HepG2 (cell line): Measurements from ENCODE around the gene LRTM2. TPM values are rescaled to one million over a fixed set of nuclear protein-coding genes. Genes with fewer than 3 reads are reported as not detected.

Experiments
- ARID3A ChIP-seq: IDR thresholded peaks from 2 replicates; pipeline ENCODE4 v1.6.1; 2012; ENCODE audit warnings: low read depth, low read length, improper control_type of control experiment
- BHLHE40 ChIP-seq: IDR thresholded peaks from 2 replicates; pipeline ENCODE4 v1.6.1; 2011; ENCODE audit warnings: low read length, improper control_type of control experiment
- DDIT3 ChIP-seq: sonication (generic); formaldehyde crosslinking; IDR thresholded peaks from 2 replicates; pipeline ENCODE4 v1.4.0; 2020; ENCODE audit warnings: mild to moderate bottlenecking, missing genetic modification reagents
- DRAP1 ChIP-seq: IDR thresholded peaks from 2 replicates; pipeline ENCODE4 v1.6.1; 2016; ENCODE audit warnings: missing genetic modification reagents, missing compliant biosample characterization
- GABPA ChIP-seq, 2 experiments: IDR thresholded peaks; 2 replicates each; pipeline ENCODE4 v1.6.1; 2011 to 2016; ENCODE audit warnings: low read depth in 2 of 2, low read length in 1 of 2, missing biosample characterization in 1 of 2, missing genetic modification characterization in 1 of 2
- GRHL1 ChIP-seq: sonication (generic); formaldehyde crosslinking; conservative IDR thresholded peaks from 2 replicates; pipeline ENCODE4 v1.8.0; 2022; ENCODE audit warnings: missing genetic modification reagents
- MIER2 ChIP-seq: IDR thresholded peaks from 2 replicates; pipeline ENCODE4 v1.6.1; 2016; ENCODE audit warnings: missing biosample characterization, missing genetic modification reagents
- MXD3 ChIP-seq: IDR thresholded peaks from 2 replicates; pipeline ENCODE4 v1.6.1; 2016; ENCODE audit warnings: mild to moderate bottlenecking, missing biosample characterization, missing genetic modification reagents
- NR2F6 ChIP-seq, 2 experiments: IDR thresholded peaks; 2 replicates each; pipeline ENCODE4 v1.6.1; 2016; ENCODE audit warnings: antibody characterized with exemption in 1 of 2, mild to moderate bottlenecking in 1 of 2
- PITX1 ChIP-seq: sonication (generic); formaldehyde crosslinking; IDR thresholded peaks from 2 replicates; pipeline ENCODE4 v1.5.1; 2020; ENCODE audit warnings: mild to moderate bottlenecking, missing genetic modification reagents
- SMC3 ChIP-seq: IDR thresholded peaks from 2 replicates; pipeline ENCODE4 v1.6.1; 2011; ENCODE audit warnings: low read length, improper control_type of control experiment
- SPEN ChIP-seq: sonication (generic); formaldehyde crosslinking; IDR thresholded peaks from 2 replicates; pipeline ENCODE4 v1.5.1; 2020; ENCODE audit warnings: low read depth, mild to moderate bottlenecking, missing genetic modification reagents
- YEATS4 ChIP-seq: sonication (generic); formaldehyde crosslinking; IDR thresholded peaks from 2 replicates; pipeline ENCODE4 v1.4.0; 2020; ENCODE audit warnings: missing genetic modification reagents, borderline replicate concordance
- ZHX1 ChIP-seq: sonication (generic); formaldehyde crosslinking; IDR thresholded peaks from 2 replicates; pipeline ENCODE4 v1.8.1; 2022; ENCODE audit warnings: low read depth, mild to moderate bottlenecking, missing genetic modification reagents
- ZMYM4 ChIP-seq: sonication (generic); formaldehyde crosslinking; IDR thresholded peaks from 2 replicates; pipeline ENCODE4 v1.8.1; 2023; ENCODE audit warnings: mild to moderate bottlenecking, missing genetic modification reagents
- ZNF317 ChIP-seq: sonication (generic); formaldehyde crosslinking; IDR thresholded peaks from 2 replicates; pipeline ENCODE4 v1.5.0; 2020; ENCODE audit warnings: mild to moderate bottlenecking, missing genetic modification reagents
- ZNF34 ChIP-seq: sonication (generic); formaldehyde crosslinking; IDR thresholded peaks from 2 replicates; pipeline ENCODE4 v1.4.0; 2020; ENCODE audit warnings: mild to moderate bottlenecking, missing genetic modification reagents, borderline replicate concordance
- ZNF629 ChIP-seq: sonication (generic); formaldehyde crosslinking; conservative IDR thresholded peaks from 2 replicates; pipeline ENCODE4 v1.5.0; 2020; ENCODE audit warnings: missing genetic modification reagents
- ZNF749 ChIP-seq: sonication (generic); formaldehyde crosslinking; IDR thresholded peaks from 2 replicates; pipeline ENCODE4 v1.8.0; 2022; ENCODE audit warnings: mild to moderate bottlenecking, missing genetic modification reagents, moderate library complexity, borderline replicate concordance
- ZNF883 ChIP-seq: sonication (generic); formaldehyde crosslinking; IDR thresholded peaks from 2 replicates; pipeline ENCODE4 v1.5.1; 2020; ENCODE audit warnings: mild to moderate bottlenecking, missing genetic modification reagents; ENCODE audit errors: not compliant biosample characterization
- ZSCAN20 ChIP-seq: sonication (generic); formaldehyde crosslinking; IDR thresholded peaks from 2 replicates; pipeline ENCODE4 v1.4.0; 2020; ENCODE audit warnings: missing genetic modification reagents, mild to moderate bottlenecking, borderline replicate concordance
- ZSCAN29 ChIP-seq: sonication (generic); formaldehyde crosslinking; conservative IDR thresholded peaks from 2 replicates; pipeline ENCODE4 v1.4.0; 2020; ENCODE audit warnings: mild to moderate bottlenecking, missing genetic modification reagents
- polyA plus RNA-seq, 8 experiments: library from polyadenylated mRNA; depleted of rRNA in 3 of 8; stranded (reverse) in 7 of 8; unstranded in 1 of 8; fragments of >200 nt; fragmentation: Illumina TruSeq in 4 of 8; extraction: Trizol in 4 of 8; gene quantifications; 2 replicates each; pipeline versions ENCODE4 v1.2.1 to v1.2.3, GENCODE V29; 2011 to 2016; ENCODE audit warnings: low read depth in 4 of 8, missing spikeins in 1 of 8, mixed read lengths in 1 of 8; ENCODE audit not compliant: insufficient read depth in 1 of 8
- total RNA-seq, 5 experiments: library from RNA; depleted of rRNA; stranded (reverse); fragments of >200 nt; fragmentation: Illumina TruSeq; extraction: Trizol; gene quantifications; 2 replicates each; pipeline ENCODE4 v1.2.3, GENCODE V29; 2016; ENCODE audit warnings: low read depth in 1 of 5

Gene LRTM2
- total and polyA plus RNA-seq, 2 of the 13 experiments (the other 11 are each of a cell fraction or from before 2014, with no cell fraction given), result 0.09 TPM; not detected in 1

GRCh38 chr12:1807087-1807860, 13.1 kb upstream of the LRTM2 start (continued):
- no peak for TF ChIP-seq ZNF749 (CRISPR knock-in tag)
- TF ChIP-seq ZSCAN20 (CRISPR knock-in tag), result no peak
- TF ChIP-seq ZSCAN29 (CRISPR knock-in tag), result no peak
- no peak for TF ChIP-seq SMC3
- no peak for TF ChIP-seq YEATS4 (CRISPR knock-in tag)
- no peak for TF ChIP-seq ARID3A
- no peak for TF ChIP-seq PITX1 (CRISPR knock-in tag)
- TF ChIP-seq ZMYM4, result no peak; the same call in 1 of the 2 replicates
- TF ChIP-seq ZNF317 (CRISPR knock-in tag), result no peak
- TF ChIP-seq ZNF34 (CRISPR knock-in tag), result no peak
- TF ChIP-seq GRHL1 (CRISPR knock-in tag), result no peak
- TF ChIP-seq BHLHE40, result no peak
- no peak for TF ChIP-seq MIER2
- TF ChIP-seq GABPA (IDR thresholded peaks at IDR 0.05; ENCODE audit: low read depth, low read length), result no peak
- peak; percentile 15; the same call in 1 of the 2 replicates for TF ChIP-seq GABPA (CRISPR knock-in tag; IDR thresholded peaks at IDR 0.05; ENCODE audit: low read depth)
- no peak for TF ChIP-seq ZNF883 (CRISPR knock-in tag)
- peak; percentile 61; the same call in 1 of the 2 replicates for TF ChIP-seq SPEN
- TF ChIP-seq NR2F6 (IDR thresholded peaks at IDR 0.05), result no peak
- peak; percentile 30; the same call in 1 of the 2 replicates for TF ChIP-seq NR2F6 (CRISPR knock-in tag; IDR thresholded peaks at IDR 0.05)
- no peak for TF ChIP-seq ZNF629 (CRISPR knock-in tag)
- TF ChIP-seq DDIT3, result no peak
- no peak for TF ChIP-seq DRAP1
- no peak for TF ChIP-seq ZHX1 (CRISPR knock-in tag)
- no peak for TF ChIP-seq MXD3 (CRISPR knock-in tag)
